Heart left ventricle (tissue), 13 donors: ENCODE measurements around the gene RIMS4.

Experiments
- POLR2A ChIP-seq, 2 donors: fragments of 450-650 bp; IDR thresholded peaks; one replicate each; pipeline ENCODE4 v1.6.1; 2017; ENCODE audit warnings: antibody characterized with exemption in 2 of 2, mild to moderate bottlenecking in 2 of 2, moderate library complexity in 2 of 2
- TF ChIP-seq, protein P1 (sequence below), 12 donors: fragments of 200-600 bp; sonication (generic) in 4 of 12; IDR thresholded peaks; one replicate each; pipeline versions ENCODE4 v1.5.0 to v1.8.0; 2018 to 2022; ENCODE audit warnings: antibody characterized with exemption in 12 of 12, mild to moderate bottlenecking in 5 of 12
- donor health status: ischemic (EF 13 %, LVEDD 7.1; RV severe dilation, severe dysfunction).
- donor health status: DM: no; HTN: yes; CAD: no.
- donor health status: DM: no; HTN: no; CAD: no.
- donor health status: ischemic (EF 25% LVEDD 6.9; RV normal size, moderate dysfunction).
- donor health status: ischemic (EF 25% LVEDD 5.7; RV mildly dilated, moderate dysfunction).
- donor health status: ischemic (EF 35%, LVEDD 5.7; RV mildly dilated, moderate dysfunction).
- donor health status: nonischemic (EF 11% LVEDD 7.7; RV severe dilation, severe dysfunction).
- donor health status: DM: yes; HTN: yes; CAD: no.
- donor health status: PGD.
- donor health status: ischemic (EF 29% LVEDD 5.4; RV normal size, mild dysfunction).
- donor health status: nonischemic (EF 23%, LVEDD 6.1; RV moderate dilation, normal function).

DNA sequence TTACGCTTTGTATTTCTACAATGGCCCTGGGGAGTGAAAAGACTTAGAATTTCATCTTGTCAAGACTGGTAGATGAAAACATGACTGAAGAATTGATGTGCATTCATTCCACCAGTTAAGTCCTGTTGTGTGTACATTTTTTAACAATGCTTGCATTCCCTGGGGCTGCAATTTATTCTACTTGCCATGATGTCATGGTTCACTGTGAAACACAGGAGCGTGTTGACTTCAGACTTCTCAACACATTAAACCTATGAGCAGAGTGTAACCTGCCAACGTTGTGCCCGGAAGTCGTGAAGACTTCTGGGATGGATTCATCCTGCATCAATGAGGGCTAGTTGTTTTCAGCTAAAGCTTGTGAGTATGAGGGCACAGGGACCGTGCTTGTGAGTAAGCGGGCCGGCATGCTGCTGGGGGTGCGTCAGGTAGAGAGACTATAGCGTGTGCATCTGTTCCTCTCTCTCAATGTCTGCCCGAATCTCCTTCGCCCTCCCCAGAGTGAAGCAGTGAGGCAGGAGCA is 26.3 kb upstream of the RIMS4 start:
- TF ChIP-seq, protein P1, sequence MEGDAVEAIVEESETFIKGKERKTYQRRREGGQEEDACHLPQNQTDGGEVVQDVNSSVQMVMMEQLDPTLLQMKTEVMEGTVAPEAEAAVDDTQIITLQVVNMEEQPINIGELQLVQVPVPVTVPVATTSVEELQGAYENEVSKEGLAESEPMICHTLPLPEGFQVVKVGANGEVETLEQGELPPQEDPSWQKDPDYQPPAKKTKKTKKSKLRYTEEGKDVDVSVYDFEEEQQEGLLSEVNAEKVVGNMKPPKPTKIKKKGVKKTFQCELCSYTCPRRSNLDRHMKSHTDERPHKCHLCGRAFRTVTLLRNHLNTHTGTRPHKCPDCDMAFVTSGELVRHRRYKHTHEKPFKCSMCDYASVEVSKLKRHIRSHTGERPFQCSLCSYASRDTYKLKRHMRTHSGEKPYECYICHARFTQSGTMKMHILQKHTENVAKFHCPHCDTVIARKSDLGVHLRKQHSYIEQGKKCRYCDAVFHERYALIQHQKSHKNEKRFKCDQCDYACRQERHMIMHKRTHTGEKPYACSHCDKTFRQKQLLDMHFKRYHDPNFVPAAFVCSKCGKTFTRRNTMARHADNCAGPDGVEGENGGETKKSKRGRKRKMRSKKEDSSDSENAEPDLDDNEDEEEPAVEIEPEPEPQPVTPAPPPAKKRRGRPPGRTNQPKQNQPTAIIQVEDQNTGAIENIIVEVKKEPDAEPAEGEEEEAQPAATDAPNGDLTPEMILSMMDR (IDR thresholded peaks at IDR 0.05) = no peak
- TF ChIP-seq POLR2A (IDR thresholded peaks at IDR 0.05) = no peak
